Measurements from ENCODE around the gene PPFIBP2. TPM values are rescaled to one million over a fixed set of nuclear protein-coding genes. Genes with fewer than 3 reads are reported as not detected.
"Not testable (repeated sequence)": the region's sequence is repeated elsewhere in the genome, so short reads cannot be mapped to it uniquely, and the experiment has no call there.

Gene PPFIBP2
- total RNA-seq, 1 donor from 2014 or later: 15.0 TPM

DNA sequence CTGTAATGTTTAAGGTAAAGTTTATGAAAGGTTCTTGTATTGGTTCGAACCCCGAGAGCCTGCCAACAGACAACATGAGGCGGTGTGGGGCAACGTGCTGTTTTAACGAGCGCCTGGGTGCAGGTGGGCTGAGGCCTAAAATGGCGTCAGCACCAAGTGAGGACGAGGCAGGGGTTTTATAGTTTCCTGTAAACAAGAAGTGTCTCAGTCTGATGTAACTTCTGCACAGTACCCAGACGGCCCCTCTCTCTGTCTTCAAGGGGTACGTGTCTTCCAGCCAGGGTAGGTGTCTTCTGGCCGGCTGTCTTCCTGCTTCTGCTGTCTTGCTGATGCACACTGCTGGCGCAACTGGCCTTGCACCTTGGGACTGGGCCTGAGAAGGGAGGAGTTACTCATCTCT is 2.7 kb downstream of the PPFIBP2 start:
- peak; percentile 7 for FAIRE-seq
- Histone ChIP-seq H3K4me3 (ENCODE audit: low read depth, low read length) (no peak overlapping the region), H3K27me3 (ENCODE audit: control insufficient read depth, insufficient read depth, low read length) (no peaks in the 10 kb centered on the region), H3K36me3 (ENCODE audit: control insufficient read depth, insufficient read depth, low read length) (no peaks in the 10 kb centered on the region)
- TF ChIP-seq, protein P1, sequence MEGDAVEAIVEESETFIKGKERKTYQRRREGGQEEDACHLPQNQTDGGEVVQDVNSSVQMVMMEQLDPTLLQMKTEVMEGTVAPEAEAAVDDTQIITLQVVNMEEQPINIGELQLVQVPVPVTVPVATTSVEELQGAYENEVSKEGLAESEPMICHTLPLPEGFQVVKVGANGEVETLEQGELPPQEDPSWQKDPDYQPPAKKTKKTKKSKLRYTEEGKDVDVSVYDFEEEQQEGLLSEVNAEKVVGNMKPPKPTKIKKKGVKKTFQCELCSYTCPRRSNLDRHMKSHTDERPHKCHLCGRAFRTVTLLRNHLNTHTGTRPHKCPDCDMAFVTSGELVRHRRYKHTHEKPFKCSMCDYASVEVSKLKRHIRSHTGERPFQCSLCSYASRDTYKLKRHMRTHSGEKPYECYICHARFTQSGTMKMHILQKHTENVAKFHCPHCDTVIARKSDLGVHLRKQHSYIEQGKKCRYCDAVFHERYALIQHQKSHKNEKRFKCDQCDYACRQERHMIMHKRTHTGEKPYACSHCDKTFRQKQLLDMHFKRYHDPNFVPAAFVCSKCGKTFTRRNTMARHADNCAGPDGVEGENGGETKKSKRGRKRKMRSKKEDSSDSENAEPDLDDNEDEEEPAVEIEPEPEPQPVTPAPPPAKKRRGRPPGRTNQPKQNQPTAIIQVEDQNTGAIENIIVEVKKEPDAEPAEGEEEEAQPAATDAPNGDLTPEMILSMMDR (IDR thresholded peaks at IDR 0.05; ENCODE audit: insufficient read depth, low read length, severe bottlenecking): no peak
- no peak for DNase-seq (ENCODE audit: low read depth)

DNA sequence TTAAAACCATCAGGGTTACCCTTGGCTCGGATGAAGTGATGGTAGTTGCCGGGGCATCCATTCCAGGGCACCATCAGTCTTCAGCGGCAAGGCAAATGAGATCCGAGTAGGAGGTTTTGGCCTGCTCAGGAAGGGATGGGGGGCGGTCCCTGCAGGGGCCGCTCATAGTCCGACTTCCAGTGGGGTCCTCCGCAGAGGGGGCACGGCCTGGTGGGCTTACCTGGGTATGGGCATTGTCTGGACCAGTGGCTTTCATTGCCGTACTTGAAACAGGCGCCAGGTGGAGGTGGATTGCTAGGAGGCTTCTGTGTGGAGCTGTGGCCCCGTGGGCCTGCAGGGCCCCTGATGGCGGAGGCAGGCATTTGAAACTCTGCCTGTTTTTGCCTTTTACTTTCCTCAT is 3.9 kb downstream of the PPFIBP2 start:
- H3K27me3 ChIP-seq (ENCODE audit: control insufficient read depth, insufficient read depth, low read length); DNase-seq (ENCODE audit: low read depth); H3K4me3 ChIP-seq (ENCODE audit: low read depth, low read length); FAIRE-seq; H3K36me3 ChIP-seq (ENCODE audit: control insufficient read depth, insufficient read depth, low read length): not testable (repeated sequence)

DNA sequence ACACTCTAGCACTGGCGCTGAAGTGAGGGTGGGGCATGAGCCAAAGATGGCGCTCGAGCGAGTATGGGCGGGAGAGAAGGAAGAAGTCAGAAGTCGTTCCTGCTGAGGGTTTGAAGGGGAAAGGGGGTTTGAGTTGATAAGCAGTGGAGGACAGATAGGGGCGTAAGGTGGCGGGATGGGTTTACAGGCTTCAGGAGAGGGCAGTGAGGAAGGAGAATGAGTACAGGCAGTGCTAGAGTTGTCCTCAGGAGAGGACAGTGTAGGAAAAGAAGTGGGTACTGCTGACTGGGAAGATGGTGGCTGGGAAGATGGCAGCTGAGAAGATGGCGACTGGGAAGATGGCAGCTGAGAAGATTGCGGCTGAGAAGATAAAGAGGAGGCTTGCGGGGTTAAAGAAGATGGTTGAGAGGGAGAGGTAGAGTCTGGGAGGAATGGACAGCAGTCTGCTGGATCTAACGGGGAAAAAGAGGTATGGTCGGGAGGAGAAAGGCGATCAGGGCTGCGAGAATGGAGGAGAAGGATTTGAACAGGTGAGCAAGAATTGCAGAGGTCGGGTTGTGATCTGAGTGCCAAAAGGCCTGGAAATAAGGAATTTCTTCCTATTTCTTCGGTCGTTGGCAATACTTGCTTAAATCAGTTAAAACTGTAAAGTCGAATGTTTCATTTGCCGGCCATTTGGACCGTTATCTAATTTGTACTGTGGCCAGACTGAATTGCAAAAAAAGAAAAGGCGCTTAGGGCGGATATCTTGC is 5.2 kb downstream of the PPFIBP2 start:
- DNase-seq (ENCODE audit: low read depth) (no peak), FAIRE-seq (peak; percentile 81)
- Histone ChIP-seq H3K36me3 (ENCODE audit: control insufficient read depth, insufficient read depth, low read length) (no peaks in the 10 kb centered on the region), H3K27me3 (ENCODE audit: control insufficient read depth, insufficient read depth, low read length) (no peaks in the 10 kb centered on the region), H3K4me3 (ENCODE audit: low read depth, low read length) (no peak overlapping the region)
- TF ChIP-seq, protein P1 (IDR thresholded peaks at IDR 0.05; ENCODE audit: insufficient read depth, low read length, severe bottlenecking): no peak

DNA sequence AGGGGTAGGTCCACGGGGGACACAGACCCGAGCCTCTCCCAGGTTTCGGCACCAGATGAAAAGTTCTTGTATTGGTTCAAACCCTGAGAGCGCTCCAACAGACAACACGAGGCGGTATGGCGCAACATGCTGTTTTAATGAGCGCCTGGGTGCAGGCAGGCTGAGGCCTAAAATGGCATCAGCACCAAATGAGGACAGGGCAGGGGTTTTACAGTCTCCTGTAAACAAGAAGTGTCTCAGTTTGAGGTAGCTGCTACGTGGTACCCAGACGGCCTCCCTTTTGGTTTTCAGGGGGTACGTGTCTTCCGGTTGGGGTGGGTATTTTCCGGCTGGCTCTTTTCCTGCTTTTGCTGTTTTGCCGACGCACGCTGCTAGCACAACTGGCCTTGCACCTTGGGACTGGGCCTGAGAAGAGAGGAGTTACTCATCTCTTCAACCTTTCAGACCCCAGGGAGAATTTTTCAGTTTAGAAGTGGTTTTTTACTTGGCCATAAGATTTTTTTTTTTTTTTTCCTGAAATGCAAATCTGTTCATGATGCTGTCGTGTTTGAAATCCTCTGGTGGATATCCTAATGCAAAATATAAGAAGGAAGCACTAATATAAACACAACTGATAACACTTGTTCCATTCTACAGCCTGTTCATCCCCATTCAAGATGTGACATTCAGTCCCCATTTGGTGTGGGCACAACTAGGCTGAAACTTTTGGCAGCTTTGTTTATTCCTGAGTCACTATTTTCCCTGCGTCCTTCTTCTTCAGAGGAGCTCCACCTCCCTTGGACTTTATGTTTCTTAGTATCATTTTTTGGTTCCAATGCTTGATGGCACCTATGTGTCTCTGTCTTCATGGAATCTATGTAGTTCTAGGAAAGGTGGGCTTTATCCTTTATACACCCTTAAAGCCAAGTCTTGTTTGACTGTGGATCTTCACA is 6.5 kb downstream of the PPFIBP2 start:
- DNase-seq (ENCODE audit: low read depth) (no peak), FAIRE-seq (no peak)
- TF ChIP-seq, protein P1 (IDR thresholded peaks at IDR 0.05; ENCODE audit: insufficient read depth, low read length, severe bottlenecking): no peak
- Histone ChIP-seq H3K27me3 (ENCODE audit: control insufficient read depth, insufficient read depth, low read length) (no peaks in the 10 kb centered on the region), H3K4me3 (ENCODE audit: low read depth, low read length) (no peak overlapping the region), H3K36me3 (ENCODE audit: control insufficient read depth, insufficient read depth, low read length) (no peaks in the 10 kb centered on the region)

DNA sequence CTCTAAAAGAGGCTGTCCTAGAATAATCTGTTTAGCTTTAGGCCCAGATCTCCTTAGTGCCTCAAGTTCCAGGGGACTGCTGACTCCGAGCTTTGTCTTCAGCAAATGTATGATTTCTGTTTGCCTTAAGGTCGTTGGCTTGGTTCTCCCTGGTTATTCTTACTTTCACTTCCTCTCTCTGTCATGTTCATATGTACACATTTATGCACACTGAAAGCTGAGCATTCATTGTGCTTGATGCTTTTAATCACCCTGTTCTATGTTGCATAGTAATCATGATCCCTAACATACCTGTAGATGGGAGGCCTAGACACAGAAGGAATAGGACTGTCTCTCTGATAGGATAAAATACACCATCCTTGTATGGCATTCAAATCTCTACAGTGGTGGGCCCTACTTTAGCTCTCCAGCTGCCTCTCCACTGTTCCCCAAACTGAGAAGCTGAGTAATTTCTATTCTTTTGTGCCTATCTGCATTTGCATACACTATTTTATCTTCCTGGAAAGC is 7.2 kb downstream of the PPFIBP2 start:
- TF ChIP-seq, protein P1 (IDR thresholded peaks at IDR 0.05; ENCODE audit: insufficient read depth, low read length, severe bottlenecking): no peak

DNA sequence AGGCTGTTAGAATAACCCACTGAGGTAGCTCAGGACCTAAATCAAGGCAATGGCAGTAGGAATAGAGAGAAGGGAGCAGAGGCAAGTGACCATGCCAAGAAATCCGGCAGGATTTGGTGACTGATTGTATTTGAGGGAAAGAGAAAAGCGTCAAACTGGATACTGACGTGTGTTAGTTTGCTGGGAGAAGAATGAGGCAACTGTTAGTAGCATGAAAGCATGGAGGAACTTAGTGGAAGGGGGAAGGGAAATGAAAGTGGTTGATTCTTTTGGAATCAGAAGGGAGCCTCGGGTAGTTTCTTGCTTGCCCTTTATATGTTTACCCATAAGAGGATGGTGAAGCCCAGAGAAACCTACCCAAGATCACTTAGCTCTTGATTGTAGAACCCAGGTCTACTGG is 8.3 kb downstream of the PPFIBP2 start:
- Histone ChIP-seq H3K4me3 (ENCODE audit: low read depth, low read length) (no peak overlapping the region), H3K36me3 (ENCODE audit: control insufficient read depth, insufficient read depth, low read length) (no peaks in the 10 kb centered on the region), H3K27me3 (ENCODE audit: control insufficient read depth, insufficient read depth, low read length) (no peaks in the 10 kb centered on the region)
- DNase-seq (ENCODE audit: low read depth) (no peak), FAIRE-seq (no peak)
- TF ChIP-seq, protein P1 (IDR thresholded peaks at IDR 0.05; ENCODE audit: insufficient read depth, low read length, severe bottlenecking): no peak

More for the DNA sequence above, 7.2 kb downstream of the PPFIBP2 start:
- FAIRE-seq: no peak
- DNase-seq (ENCODE audit: low read depth): no peak
- no peak overlapping the region for H3K4me3 ChIP-seq (ENCODE audit: low read depth, low read length)
- no peaks in the 10 kb centered on the region for H3K36me3 ChIP-seq (ENCODE audit: control insufficient read depth, insufficient read depth, low read length)
- no peaks in the 10 kb centered on the region for H3K27me3 ChIP-seq (ENCODE audit: control insufficient read depth, insufficient read depth, low read length)

Data from bronchial epithelial cell (primary cell).